HFFc6 (cell line): ENCODE data around the gene STAT2. TPM values are rescaled to one million over a fixed set of nuclear protein-coding genes. Genes with fewer than 3 reads are reported as not detected.
"Not testable (repeated sequence)": the region's sequence is repeated elsewhere in the genome, so short reads cannot be mapped to it uniquely, and the experiment has no call there.

Experiments
- DNase-seq: peaks from one replicate; pipeline ENCODE4 v3.0.0-alpha.2; 2018
- H3K27ac Mint-ChIP-seq: 2 replicates; pipeline ENCODE4 v1.8.0; 2020; ENCODE audit warnings: mild to moderate bottlenecking, mixed read lengths
- H3K27me3 Mint-ChIP-seq: 2 replicates; pipeline ENCODE4 v1.8.0; 2021; ENCODE audit warnings: mild to moderate bottlenecking, moderate library complexity, mixed read lengths; ENCODE audit not compliant: insufficient read depth
- H3K36me3 Mint-ChIP-seq: 2 replicates; pipeline ENCODE4 v1.8.0; 2021; ENCODE audit warnings: low read depth, mixed read lengths
- H3K4me1 Mint-ChIP-seq: 2 replicates; pipeline ENCODE4 v1.8.0; 2020; ENCODE audit warnings: low read depth, mixed read lengths
- H3K4me3 Mint-ChIP-seq: 2 replicates; pipeline ENCODE4 v1.8.0; 2020; ENCODE audit warnings: mild to moderate bottlenecking, moderate library complexity, mixed read lengths
- H3K9me3 Mint-ChIP-seq: 2 replicates; pipeline ENCODE4 v1.8.0; 2020; ENCODE audit warnings: mild to moderate bottlenecking, mixed read lengths
- total RNA-seq, 6 experiments: library from RNA; stranded (reverse); fragmentation: NEBNext Ultra II Directional; extraction: Animal tissue kit (Norgen Biotek cat#: 25700); gene quantifications; 2 replicates in 1 of 6; 3 replicates in 5 of 6; pipeline ENCODE4 v1.2.3, GENCODE V29; 2021
- TF ChIP-seq, protein P1 (sequence below): fragments of 200-600 bp; sonication (generic); IDR thresholded peaks from 2 replicates; pipeline ENCODE4 v1.5.0; 2021; ENCODE audit warnings: antibody characterized with exemption, mild to moderate bottlenecking

STAT2 gene
- total RNA-seq, 6 experiments from 2014 or later: 78.6 to 105 (median 95.2) TPM

GRCh38 chr12:56326126-56326525, 33.8 kb downstream of the STAT2 start:
- no peak overlapping the region for H3K27ac Mint-ChIP-seq
- DNase-seq: no peak
- TF ChIP-seq, protein P1, sequence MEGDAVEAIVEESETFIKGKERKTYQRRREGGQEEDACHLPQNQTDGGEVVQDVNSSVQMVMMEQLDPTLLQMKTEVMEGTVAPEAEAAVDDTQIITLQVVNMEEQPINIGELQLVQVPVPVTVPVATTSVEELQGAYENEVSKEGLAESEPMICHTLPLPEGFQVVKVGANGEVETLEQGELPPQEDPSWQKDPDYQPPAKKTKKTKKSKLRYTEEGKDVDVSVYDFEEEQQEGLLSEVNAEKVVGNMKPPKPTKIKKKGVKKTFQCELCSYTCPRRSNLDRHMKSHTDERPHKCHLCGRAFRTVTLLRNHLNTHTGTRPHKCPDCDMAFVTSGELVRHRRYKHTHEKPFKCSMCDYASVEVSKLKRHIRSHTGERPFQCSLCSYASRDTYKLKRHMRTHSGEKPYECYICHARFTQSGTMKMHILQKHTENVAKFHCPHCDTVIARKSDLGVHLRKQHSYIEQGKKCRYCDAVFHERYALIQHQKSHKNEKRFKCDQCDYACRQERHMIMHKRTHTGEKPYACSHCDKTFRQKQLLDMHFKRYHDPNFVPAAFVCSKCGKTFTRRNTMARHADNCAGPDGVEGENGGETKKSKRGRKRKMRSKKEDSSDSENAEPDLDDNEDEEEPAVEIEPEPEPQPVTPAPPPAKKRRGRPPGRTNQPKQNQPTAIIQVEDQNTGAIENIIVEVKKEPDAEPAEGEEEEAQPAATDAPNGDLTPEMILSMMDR: no peak
- peaks cover under 1% of the 10 kb centered on the region; the same call in 1 of the 2 replicates for H3K4me1 Mint-ChIP-seq
- H3K27me3 Mint-ChIP-seq: no peaks in the 10 kb centered on the region
- no peak overlapping the region for H3K4me3 Mint-ChIP-seq
- peaks cover 6% of the 10 kb centered on the region; the same call in 1 of the 2 replicates for H3K36me3 Mint-ChIP-seq
- no peaks in the 10 kb centered on the region for H3K9me3 Mint-ChIP-seq

DNA sequence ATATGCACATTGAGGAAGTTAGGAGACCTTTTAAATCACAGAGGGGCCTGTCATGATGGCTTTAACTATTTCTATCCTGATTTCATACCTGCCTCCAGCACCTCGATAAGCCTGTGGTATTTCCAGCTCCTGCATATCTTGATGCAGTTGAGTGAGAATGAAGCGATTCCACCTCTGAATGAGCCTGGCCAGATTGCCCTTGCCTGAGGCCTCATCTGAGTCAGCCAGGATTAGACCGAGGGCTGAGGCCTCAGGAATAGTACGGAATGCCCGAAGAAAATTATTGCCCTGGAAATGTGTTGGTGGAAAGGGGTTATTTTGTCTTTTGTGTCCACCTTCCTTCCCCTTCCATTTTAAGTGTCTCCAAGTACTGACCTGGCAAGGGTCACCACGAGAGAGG, 35.7 kb downstream of the STAT2 start:
- peaks cover 12% of the 10 kb centered on the region; the same call in 1 of the 2 replicates for H3K36me3 Mint-ChIP-seq
- no peak for DNase-seq
- TF ChIP-seq, protein P1: no peak
- no peak overlapping the region for H3K4me3 Mint-ChIP-seq
- H3K9me3 Mint-ChIP-seq: no peaks in the 10 kb centered on the region
- H3K4me1 Mint-ChIP-seq: no peaks in the 10 kb centered on the region
- H3K27ac Mint-ChIP-seq: no peak overlapping the region
- no peaks in the 10 kb centered on the region; the same call in 1 of the 2 replicates for H3K27me3 Mint-ChIP-seq

- not testable (repeated sequence) for H3K27me3 Mint-ChIP-seq, H3K4me1 Mint-ChIP-seq, H3K27ac Mint-ChIP-seq, DNase-seq, H3K4me3 Mint-ChIP-seq, H3K9me3 Mint-ChIP-seq
- H3K36me3 Mint-ChIP-seq: peaks cover 12% of the 10 kb centered on the region; the same call in 1 of the 2 replicates
These were observed 38.3 kb downstream of the STAT2 start for GRCh38 chr12:56321610-56322009.

- peak; percentile 24 for DNase-seq
- Mint-ChIP-seq H3K4me3 (no peak overlapping the region), H3K36me3 (peaks cover 12% of the 10 kb centered on the region; the same call in 1 of the 2 replicates), H3K9me3 (no peaks in the 10 kb centered on the region), H3K4me1 (no peaks in the 10 kb centered on the region), H3K27me3 (no peaks in the 10 kb centered on the region; the same call in 1 of the 2 replicates), H3K27ac (no peak overlapping the region)
- TF ChIP-seq, protein P1: no peak
These were observed 38.9 kb downstream of the STAT2 start for GRCh38 chr12:56321027-56321426.

- no peak for DNase-seq
- TF ChIP-seq, protein P1: peak; percentile 34
- Mint-ChIP-seq H3K9me3 (no peaks in the 10 kb centered on the region), H3K4me1 (peaks cover 8% of the 10 kb centered on the region; the same call in 1 of the 2 replicates), H3K4me3 (no peak overlapping the region), H3K36me3 (peaks cover 11% of the 10 kb centered on the region; the same call in 1 of the 2 replicates), H3K27ac (no peak overlapping the region), H3K27me3 (no peaks in the 10 kb centered on the region; the same call in 1 of the 2 replicates)
These were observed 42.2 kb downstream of the STAT2 start for GRCh38 chr12:56317675-56318074.

DNA sequence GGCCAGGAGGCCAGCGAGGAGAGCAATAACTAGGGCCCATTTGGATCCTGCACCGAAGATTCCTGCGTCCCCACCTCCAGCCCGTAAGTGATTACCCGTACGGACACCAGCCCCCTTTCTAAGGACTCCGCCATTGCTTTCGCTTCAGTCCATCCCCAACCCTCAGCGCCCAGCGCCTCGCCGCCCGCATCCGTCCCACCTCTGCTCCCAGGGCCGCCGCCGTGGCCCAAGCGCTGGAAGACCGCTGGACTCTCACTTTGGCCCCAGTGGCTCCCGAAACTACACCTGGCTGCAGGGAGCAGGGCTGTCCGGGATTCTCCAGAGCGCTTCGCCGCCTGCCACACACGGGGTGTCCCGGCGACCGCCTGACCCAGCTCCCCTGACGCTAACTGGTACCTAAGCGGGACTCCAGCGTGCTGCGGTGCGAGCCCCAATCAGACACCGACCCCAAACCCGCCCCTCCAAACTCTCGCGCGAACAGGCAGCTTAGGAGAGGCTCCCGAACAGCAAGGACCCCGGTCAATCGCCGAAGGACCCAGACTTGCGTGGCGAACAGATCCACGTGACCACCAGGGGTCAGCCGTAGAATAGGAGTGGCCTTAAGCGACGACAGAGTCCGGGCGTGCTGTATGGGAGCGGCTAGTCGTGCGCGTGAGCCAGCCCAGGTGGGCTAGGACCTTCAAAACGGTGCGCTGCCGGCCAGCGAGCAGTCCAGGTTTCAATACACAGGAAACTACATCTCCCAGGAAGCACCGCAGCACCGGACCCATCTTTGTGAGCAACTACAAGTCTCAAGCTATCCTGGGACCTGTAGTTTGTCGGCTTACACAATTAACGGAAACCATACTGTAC, 44.1 kb downstream of the STAT2 start, which contains the start of gene CNPY2:
Gene CNPY2 (minus strand): TSS at position 367 of the 852 bp plus-strand sequence. CDS start 771 bp downstream, outside the sequence.
- DNase-seq: peak; percentile 98
- Mint-ChIP-seq H3K4me3 (peak within 1 kb of the TSS; percentile 99), H3K4me1 (peaks cover 8% of the 10 kb centered on the region; the same call in 1 of the 2 replicates), H3K36me3 (peaks cover 18% of the 10 kb centered on the region; the same call in 1 of the 2 replicates), H3K9me3 (no peaks in the 10 kb centered on the region), H3K27me3 (no peaks in the 10 kb centered on the region; the same call in 1 of the 2 replicates), H3K27ac (peak within 1 kb of the TSS; percentile 98)
- TF ChIP-seq, protein P1: peak; percentile 68
